ENCODE results near the gene PRKAR1B. TPM values are rescaled to one million over a fixed set of nuclear protein-coding genes. Genes with fewer than 3 reads are reported as not detected.

Gene PRKAR1B
- total RNA-seq, 1 experiment from 2014 or later: 43.3 TPM

DNA sequence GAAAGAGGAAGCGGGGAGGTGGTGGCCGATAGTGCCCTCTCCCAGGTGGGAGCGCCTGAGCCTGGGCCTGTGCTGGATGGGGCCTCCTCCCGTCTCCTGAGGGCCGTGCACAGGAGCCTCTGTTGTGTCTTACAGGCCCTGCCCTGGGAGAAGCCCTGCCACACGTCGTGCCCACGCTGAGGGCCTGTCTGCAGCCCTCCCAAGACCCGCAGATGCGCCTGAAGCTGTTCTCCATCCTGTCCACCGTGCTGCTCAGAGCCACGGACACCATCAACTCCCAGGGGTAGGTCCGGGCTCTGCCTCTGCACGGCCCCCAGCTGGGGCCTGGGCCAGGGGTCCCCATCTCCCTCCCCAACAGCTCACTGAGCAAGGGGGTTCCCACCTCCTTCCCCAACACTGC is 43.3 kb upstream of the PRKAR1B start:
- Histone ChIP-seq H2BK15ac (ENCODE audit: low read depth, low read length) (no peak overlapping the region), H4K5ac (ENCODE audit: insufficient read length, low read depth, low read length) (no peak overlapping the region), H2BK5ac (ENCODE audit: insufficient read length, low read length) (no peak overlapping the region), H2AK5ac (ENCODE audit: insufficient read length, low read length) (no peak overlapping the region), H2AFZ (ENCODE audit: low read length) (no peak overlapping the region), H3K27me3 (ENCODE audit: insufficient read depth, low read length) (no peaks in the 10 kb centered on the region), H3T11ph (ENCODE audit: low read length) (no peak overlapping the region), H4K20me1 (ENCODE audit: control insufficient read depth, insufficient read depth, insufficient read length) (no peaks in the 10 kb centered on the region), H4K8ac (replicated peaks; ENCODE audit: insufficient read length, low read depth, low read length) (no peak overlapping the region), H3K9ac (ENCODE audit: extremely low read depth, insufficient read length, low read length) (no peak overlapping the region), H4K91ac (ENCODE audit: insufficient read length, low read depth, low read length) (no peak overlapping the region), H2BK20ac (ENCODE audit: low read depth, low read length, poor library complexity, severe bottlenecking) (no peak overlapping the region), H3K4me2 (ENCODE audit: insufficient read depth, insufficient read length, low read length) (no peak overlapping the region), H2BK12ac (ENCODE audit: insufficient read length, low read depth, low read length) (no peak overlapping the region), H3K56ac (ENCODE audit: insufficient read length, low read depth, low read length) (no peak overlapping the region), H3K23me2 (ENCODE audit: insufficient read length, low read depth, low read length, poor library complexity, severe bottlenecking) (no peaks in the 10 kb centered on the region), H3K79me2 (ENCODE audit: insufficient read depth, low read length) (no peaks in the 10 kb centered on the region), H3K4me1 (ENCODE audit: insufficient read depth, low read length) (no peaks in the 10 kb centered on the region), H3K27ac (ENCODE audit: insufficient read length, low read depth, low read length) (no peak overlapping the region), H2BK120ac (ENCODE audit: low read depth, low read length, poor library complexity, severe bottlenecking) (no peak overlapping the region), H3K14ac (ENCODE audit: insufficient read depth, low read length) (no peak overlapping the region), H3K23ac (ENCODE audit: insufficient read length, low read depth, low read length) (no peak overlapping the region), H3K9me3 (ENCODE audit: control insufficient read depth, low read depth, low read length) (no peaks in the 10 kb centered on the region), H3K79me1 (ENCODE audit: insufficient read depth, low read depth, low read length, poor library complexity, severe bottlenecking) (no peaks in the 10 kb centered on the region), H3K18ac (ENCODE audit: insufficient read length, low read depth, low read length) (no peak overlapping the region), H3K4ac (ENCODE audit: low read depth, low read length) (no peak overlapping the region)
- 0 out of 7 replicates have a peak overlapping the region, but pooled peaks of 1 of the 3 experiments have one; percentile 24 for H3K27ac Mint-ChIP-seq
- WGBS (ENCODE audit: extremely low coverage, insufficient read length, low lambda C conversion rate): no CpG with 5 or more reads among the region's 14 CpGs
- no peaks in the 10 kb centered on the region for H3K4me1 Mint-ChIP-seq
- no peak for DNase-seq
- H3K36me3 Mint-ChIP-seq (ENCODE audit: insufficient read depth in 1 of 3, low read depth in 3 of 3): peaks cover 17 to 41% (median 28%) of the 10 kb centered on the region in 3 experiments
- TF ChIP-seq, protein P1, sequence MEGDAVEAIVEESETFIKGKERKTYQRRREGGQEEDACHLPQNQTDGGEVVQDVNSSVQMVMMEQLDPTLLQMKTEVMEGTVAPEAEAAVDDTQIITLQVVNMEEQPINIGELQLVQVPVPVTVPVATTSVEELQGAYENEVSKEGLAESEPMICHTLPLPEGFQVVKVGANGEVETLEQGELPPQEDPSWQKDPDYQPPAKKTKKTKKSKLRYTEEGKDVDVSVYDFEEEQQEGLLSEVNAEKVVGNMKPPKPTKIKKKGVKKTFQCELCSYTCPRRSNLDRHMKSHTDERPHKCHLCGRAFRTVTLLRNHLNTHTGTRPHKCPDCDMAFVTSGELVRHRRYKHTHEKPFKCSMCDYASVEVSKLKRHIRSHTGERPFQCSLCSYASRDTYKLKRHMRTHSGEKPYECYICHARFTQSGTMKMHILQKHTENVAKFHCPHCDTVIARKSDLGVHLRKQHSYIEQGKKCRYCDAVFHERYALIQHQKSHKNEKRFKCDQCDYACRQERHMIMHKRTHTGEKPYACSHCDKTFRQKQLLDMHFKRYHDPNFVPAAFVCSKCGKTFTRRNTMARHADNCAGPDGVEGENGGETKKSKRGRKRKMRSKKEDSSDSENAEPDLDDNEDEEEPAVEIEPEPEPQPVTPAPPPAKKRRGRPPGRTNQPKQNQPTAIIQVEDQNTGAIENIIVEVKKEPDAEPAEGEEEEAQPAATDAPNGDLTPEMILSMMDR (conservative IDR thresholded peaks at IDR 0.05): no peak
- no peak overlapping the region for H3K4me3 Mint-ChIP-seq
- no peaks in the 10 kb centered on the region for H3K27me3 Mint-ChIP-seq (ENCODE audit: low read depth)
- H3K9me3 Mint-ChIP-seq: no peaks in the 10 kb centered on the region; a peak in 1 of 5 replicates
